ENCODE data around the gene CDH4. TPM values are rescaled to one million over a fixed set of nuclear protein-coding genes. Genes with fewer than 3 reads are reported as not detected.

CDH4 gene
- total RNA-seq, 1 experiment from 2014 or later: 5.3 TPM

- CTCF ChIA-PET: no interaction called here
- no peak for TF ChIP-seq MYBL2 (CRISPR knock-in tag; IDR thresholded peaks at IDR 0.05)
- no peak for TF ChIP-seq ARID4B (CRISPR knock-in tag; IDR thresholded peaks at IDR 0.05; ENCODE audit: borderline replicate concordance)
- TF ChIP-seq AFF4 (CRISPR knock-in tag; IDR thresholded peaks at IDR 0.05; ENCODE audit: borderline replicate concordance): no peak
- no peak for TF ChIP-seq ZNF317 (CRISPR knock-in tag; IDR thresholded peaks at IDR 0.05; ENCODE audit: borderline replicate concordance, low read depth)
- no peak for TF ChIP-seq JUN (CRISPR knock-in tag; IDR thresholded peaks at IDR 0.05)
- TF ChIP-seq STAT6 (CRISPR knock-in tag; conservative IDR thresholded peaks at IDR 0.05; ENCODE audit: low read depth): no peak
- TF ChIP-seq PREB (CRISPR knock-in tag; IDR thresholded peaks at IDR 0.05; ENCODE audit: borderline replicate concordance): no peak
- no peak for TF ChIP-seq ZNF512 (CRISPR knock-in tag; IDR thresholded peaks at IDR 0.05; ENCODE audit: borderline replicate concordance)
- TF ChIP-seq ZNF232 (CRISPR knock-in tag; IDR thresholded peaks at IDR 0.05): no peak
- no peak for TF ChIP-seq ZNF423 (CRISPR knock-in tag; IDR thresholded peaks at IDR 0.05)
- no peak for TF ChIP-seq TEAD1 (CRISPR knock-in tag; IDR thresholded peaks at IDR 0.05)
- TF ChIP-seq ELF4 (CRISPR knock-in tag; IDR thresholded peaks at IDR 0.05; ENCODE audit: low read depth): no peak
- Mint-ChIP-seq H3K27me3 (ENCODE audit: low read depth) (peaks cover 57% of the 10 kb centered on the region), H3K4me3 (no peak overlapping the region), H3K4me1 (peaks cover 42% of the 10 kb centered on the region), H3K27ac (no peak overlapping the region), H3K36me3 (no peaks in the 10 kb centered on the region), H3K9me3 (peaks cover 5% of the 10 kb centered on the region; the same call in 1 of the 2 replicates)
- no peak for ATAC-seq
- POLR2A ChIA-PET: no interaction called here
- no peak for DNase-seq (ENCODE audit: low spot score)
Measured at GRCh38 chr20:61355585-61355984, 103.5 kb downstream of the CDH4 start.
